Measurements from ENCODE around the gene FAM53A.

FAM53A gene

DNA sequence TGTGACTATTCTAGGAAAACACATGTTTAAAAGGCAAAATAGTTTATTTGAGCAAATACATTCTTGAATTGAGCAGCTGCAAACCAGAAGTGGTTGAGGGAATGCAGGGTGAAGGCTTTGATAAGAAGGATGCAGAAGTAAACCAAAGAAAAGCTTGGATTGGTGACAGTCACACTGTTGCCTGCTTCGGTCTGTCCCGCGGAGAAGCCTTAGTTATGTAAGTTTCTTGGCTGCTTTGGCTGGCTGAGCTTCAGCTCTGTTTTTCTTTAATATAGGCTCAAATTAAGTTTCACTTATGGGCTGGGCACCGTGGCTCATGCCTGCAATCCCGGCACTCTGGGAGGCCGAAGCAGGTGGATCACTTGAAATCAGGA, 67.6 kb downstream of the FAM53A start:
- TF ChIP-seq, protein P1, sequence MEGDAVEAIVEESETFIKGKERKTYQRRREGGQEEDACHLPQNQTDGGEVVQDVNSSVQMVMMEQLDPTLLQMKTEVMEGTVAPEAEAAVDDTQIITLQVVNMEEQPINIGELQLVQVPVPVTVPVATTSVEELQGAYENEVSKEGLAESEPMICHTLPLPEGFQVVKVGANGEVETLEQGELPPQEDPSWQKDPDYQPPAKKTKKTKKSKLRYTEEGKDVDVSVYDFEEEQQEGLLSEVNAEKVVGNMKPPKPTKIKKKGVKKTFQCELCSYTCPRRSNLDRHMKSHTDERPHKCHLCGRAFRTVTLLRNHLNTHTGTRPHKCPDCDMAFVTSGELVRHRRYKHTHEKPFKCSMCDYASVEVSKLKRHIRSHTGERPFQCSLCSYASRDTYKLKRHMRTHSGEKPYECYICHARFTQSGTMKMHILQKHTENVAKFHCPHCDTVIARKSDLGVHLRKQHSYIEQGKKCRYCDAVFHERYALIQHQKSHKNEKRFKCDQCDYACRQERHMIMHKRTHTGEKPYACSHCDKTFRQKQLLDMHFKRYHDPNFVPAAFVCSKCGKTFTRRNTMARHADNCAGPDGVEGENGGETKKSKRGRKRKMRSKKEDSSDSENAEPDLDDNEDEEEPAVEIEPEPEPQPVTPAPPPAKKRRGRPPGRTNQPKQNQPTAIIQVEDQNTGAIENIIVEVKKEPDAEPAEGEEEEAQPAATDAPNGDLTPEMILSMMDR (IDR thresholded peaks at IDR 0.05; ENCODE audit: low read depth, low read length), result no peak
- DNase-seq (ENCODE audit: low read depth in 2 of 2), result no peak
- H3K4me3 ChIP-seq (replicated peaks in 1 of 2; ENCODE audit: low read depth in 2 of 2, low read length in 2 of 2), result no peak overlapping the region

- TF ChIP-seq, protein P1 (IDR thresholded peaks at IDR 0.05; ENCODE audit: low read depth, low read length), result no peak
- no peak overlapping the region for H3K4me3 ChIP-seq (replicated peaks in 1 of 2; ENCODE audit: low read depth in 2 of 2, low read length in 2 of 2)
- no peak for DNase-seq (ENCODE audit: low read depth in 2 of 2)
These were observed 68.1 kb downstream of the FAM53A start for GRCh38 chr4:1615786-1616556.

- H3K4me3 ChIP-seq (replicated peaks in 1 of 2; ENCODE audit: low read depth in 2 of 2, low read length in 2 of 2), result no peak overlapping the region
- TF ChIP-seq, protein P1 (IDR thresholded peaks at IDR 0.05; ENCODE audit: low read depth, low read length), result no peak
- no peak for DNase-seq (ENCODE audit: low read depth in 2 of 2)
These were observed 69.1 kb downstream of the FAM53A start for GRCh38 chr4:1614854-1615595.

GRCh38 chr4:1614502-1614853, 69.6 kb downstream of the FAM53A start:
- TF ChIP-seq, protein P1 (IDR thresholded peaks at IDR 0.05; ENCODE audit: low read depth, low read length), result no peak
- no peak for DNase-seq (ENCODE audit: low read depth in 2 of 2)
- no peak overlapping the region for H3K4me3 ChIP-seq (replicated peaks in 1 of 2; ENCODE audit: low read depth in 2 of 2, low read length in 2 of 2)

DNA sequence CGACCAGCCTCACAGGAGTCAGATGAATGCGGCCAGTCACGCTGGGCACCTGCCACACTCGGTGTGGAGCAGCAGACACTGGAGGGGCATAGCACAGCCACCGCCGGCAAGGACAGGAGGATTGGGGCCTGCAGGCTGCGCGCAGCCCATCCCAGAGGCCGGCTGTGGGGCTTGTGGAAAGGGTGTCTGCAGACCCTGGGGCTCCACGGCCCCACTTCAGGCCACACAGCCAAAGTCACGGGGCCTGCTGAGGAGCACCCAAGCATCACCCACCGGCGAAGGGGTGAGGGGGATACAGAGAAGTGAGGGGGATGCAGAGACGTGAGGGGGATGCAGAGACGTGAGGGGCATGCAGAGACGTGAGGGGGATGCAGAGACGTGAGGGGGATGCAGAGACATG, 70.1 kb downstream of the FAM53A start:
- TF ChIP-seq, protein P1 (IDR thresholded peaks at IDR 0.05; ENCODE audit: low read depth, low read length), result no peak
- no peak for DNase-seq (ENCODE audit: low read depth in 2 of 2)
- no peak overlapping the region for H3K4me3 ChIP-seq (replicated peaks in 1 of 2; ENCODE audit: low read depth in 2 of 2, low read length in 2 of 2)

GRCh38 chr4:1613099-1613495, 71.0 kb downstream of the FAM53A start:
- DNase-seq (ENCODE audit: low read depth in 2 of 2), result no peak
- H3K4me3 ChIP-seq (replicated peaks in 1 of 2; ENCODE audit: low read depth in 2 of 2, low read length in 2 of 2), result no peak overlapping the region
- TF ChIP-seq, protein P1 (IDR thresholded peaks at IDR 0.05; ENCODE audit: low read depth, low read length), result no peak

All from cardiac fibroblast (primary cell).